Heart left ventricle (tissue), 13 donors: ENCODE data around the gene MVP.

Source experiments
- CTCF ChIP-seq, 12 donors: fragments of 200-600 bp; sonication (generic) in 4 of 12; IDR thresholded peaks; one replicate each; pipeline versions ENCODE4 v1.5.0 to v1.8.0; 2018 to 2022; ENCODE audit warnings: antibody characterized with exemption in 12 of 12, mild to moderate bottlenecking in 5 of 12
- POLR2A ChIP-seq, 2 donors: fragments of 450-650 bp; IDR thresholded peaks; one replicate each; pipeline ENCODE4 v1.6.1; 2017; ENCODE audit warnings: antibody characterized with exemption in 2 of 2, mild to moderate bottlenecking in 2 of 2, moderate library complexity in 2 of 2
- donor health status: ischemic (EF 13 %, LVEDD 7.1; RV severe dilation, severe dysfunction).
- donor health status: DM: no; HTN: yes; CAD: no.
- donor health status: DM: no; HTN: no; CAD: no.
- donor health status: ischemic (EF 25% LVEDD 6.9; RV normal size, moderate dysfunction).
- donor health status: ischemic (EF 25% LVEDD 5.7; RV mildly dilated, moderate dysfunction).
- donor health status: ischemic (EF 35%, LVEDD 5.7; RV mildly dilated, moderate dysfunction).
- donor health status: nonischemic (EF 11% LVEDD 7.7; RV severe dilation, severe dysfunction).
- donor health status: DM: yes; HTN: yes; CAD: no.
- donor health status: PGD.
- donor health status: ischemic (EF 29% LVEDD 5.4; RV normal size, mild dysfunction).
- donor health status: nonischemic (EF 23%, LVEDD 6.1; RV moderate dilation, normal function).

- no peak for TF ChIP-seq CTCF (IDR thresholded peaks at IDR 0.05)
- no peak for TF ChIP-seq POLR2A (IDR thresholded peaks at IDR 0.05)
These were observed 4.4 kb downstream of the MVP start for GRCh38 chr16:29824589-29825144.
